Skeletal muscle cell (primary cell): ENCODE data around the gene TMEM215.

Experiments used
- DNase-seq: peaks from one replicate; pipeline ENCODE4 v3.0.0-alpha.2; 2010; ENCODE audit warnings: low read depth
- H3K4me3 ChIP-seq: 2 replicates; pipeline ENCODE4 v1.5.1; 2011; ENCODE audit warnings: low read depth, mild to moderate bottlenecking, control low read depth, low read length, moderate library complexity

The TMEM215 gene

DNA sequence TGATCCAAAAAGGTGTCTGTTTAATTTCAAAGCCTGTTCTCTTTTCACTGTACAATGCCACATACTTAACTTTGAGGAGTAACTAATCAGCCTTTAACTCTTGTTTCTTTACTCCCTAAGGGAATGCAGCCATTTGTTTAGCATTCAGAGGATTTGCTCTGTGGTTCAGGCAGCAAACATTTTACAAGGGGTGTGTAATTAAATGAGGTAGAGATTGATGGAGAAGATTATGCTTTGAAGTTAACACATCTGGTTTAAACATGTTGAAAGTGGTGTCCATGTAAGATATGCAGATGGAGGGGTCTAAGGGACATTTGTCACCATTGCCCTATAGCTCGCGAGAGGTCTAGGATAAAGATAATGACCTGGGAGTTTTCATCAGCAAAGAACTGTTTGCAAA lies 41.9 kb downstream of the TMEM215 start:
- H3K4me3 ChIP-seq, result no peak overlapping the region
- no peak for DNase-seq

DNA sequence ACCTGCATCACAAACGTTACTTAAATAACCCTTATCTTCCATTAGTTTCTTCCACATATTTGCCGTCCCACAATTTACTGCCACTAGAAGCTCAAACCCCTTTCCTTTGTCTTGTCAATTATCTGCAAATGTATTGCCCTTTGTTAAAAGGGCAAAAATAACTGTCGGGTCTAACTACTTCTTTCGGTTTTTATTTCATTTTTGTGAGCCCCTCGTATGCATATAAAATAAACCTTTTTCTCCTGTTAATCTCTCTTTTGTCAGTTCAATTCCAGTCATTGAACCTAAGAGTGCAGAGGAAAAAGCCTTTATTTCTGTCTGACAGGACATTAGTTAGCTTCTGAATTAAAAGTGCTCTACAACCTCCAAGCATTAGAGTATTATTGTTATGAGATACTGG lies 45.5 kb downstream of the TMEM215 start:
- no peak overlapping the region for H3K4me3 ChIP-seq

DNA sequence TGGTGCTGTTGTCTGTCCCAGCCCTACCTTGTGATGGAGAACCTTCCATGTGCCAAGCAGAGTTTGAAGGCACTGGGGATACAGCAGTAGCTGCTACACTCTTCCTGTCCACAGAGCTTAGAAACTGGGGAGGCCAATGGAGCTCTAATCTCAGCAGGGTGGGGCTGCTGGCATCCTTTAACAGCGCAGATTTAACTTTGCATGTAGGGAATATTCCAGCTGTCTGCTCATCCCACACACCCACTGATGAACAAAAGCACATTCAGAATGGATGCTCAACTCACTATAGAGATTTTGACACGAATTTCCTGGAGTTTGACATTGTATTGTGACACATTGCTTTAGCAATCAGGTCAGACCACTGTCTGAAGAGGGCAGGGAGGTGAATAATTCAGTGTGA lies 49.0 kb downstream of the TMEM215 start:
- H3K4me3 ChIP-seq, result no peak overlapping the region
- DNase-seq, result no peak

More for the DNA sequence above, 45.5 kb downstream of the TMEM215 start:
- DNase-seq, result no peak
